AG09319 (cell line): ENCODE measurements around the gene ISM2.

Source experiments
- DNase-seq: peaks from one replicate; pipeline ENCODE4 v3.0.0-alpha.2; 2010; ENCODE audit warnings: low read depth; ENCODE audit errors: extremely low read depth
- TF ChIP-seq, protein P1 (sequence below): IDR thresholded peaks from 2 replicates; pipeline ENCODE4 v1.5.1; 2011; ENCODE audit warnings: low read depth, mild to moderate bottlenecking, inconsistent platforms, low read length, moderate library complexity

The ISM2 gene

DNA sequence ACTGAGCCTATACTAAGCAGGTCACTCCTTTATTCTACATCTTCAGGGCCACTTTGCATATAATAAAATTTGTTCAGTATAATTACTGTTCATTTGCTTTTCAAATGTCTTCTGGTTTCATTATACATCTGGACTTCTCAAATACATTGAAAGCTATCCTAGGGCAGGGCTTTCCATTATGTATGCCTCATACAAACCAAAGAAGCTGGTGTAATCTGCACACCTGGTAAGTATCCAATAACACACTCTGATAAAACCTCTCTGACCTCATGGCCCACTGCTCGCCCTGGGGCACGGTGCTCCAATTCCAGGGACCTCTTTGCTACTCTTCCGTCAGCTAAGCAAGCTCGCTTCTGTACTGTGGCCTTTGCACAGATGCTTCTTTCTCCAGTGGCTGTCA is 21.9 kb upstream of the ISM2 start:
- TF ChIP-seq, protein P1, sequence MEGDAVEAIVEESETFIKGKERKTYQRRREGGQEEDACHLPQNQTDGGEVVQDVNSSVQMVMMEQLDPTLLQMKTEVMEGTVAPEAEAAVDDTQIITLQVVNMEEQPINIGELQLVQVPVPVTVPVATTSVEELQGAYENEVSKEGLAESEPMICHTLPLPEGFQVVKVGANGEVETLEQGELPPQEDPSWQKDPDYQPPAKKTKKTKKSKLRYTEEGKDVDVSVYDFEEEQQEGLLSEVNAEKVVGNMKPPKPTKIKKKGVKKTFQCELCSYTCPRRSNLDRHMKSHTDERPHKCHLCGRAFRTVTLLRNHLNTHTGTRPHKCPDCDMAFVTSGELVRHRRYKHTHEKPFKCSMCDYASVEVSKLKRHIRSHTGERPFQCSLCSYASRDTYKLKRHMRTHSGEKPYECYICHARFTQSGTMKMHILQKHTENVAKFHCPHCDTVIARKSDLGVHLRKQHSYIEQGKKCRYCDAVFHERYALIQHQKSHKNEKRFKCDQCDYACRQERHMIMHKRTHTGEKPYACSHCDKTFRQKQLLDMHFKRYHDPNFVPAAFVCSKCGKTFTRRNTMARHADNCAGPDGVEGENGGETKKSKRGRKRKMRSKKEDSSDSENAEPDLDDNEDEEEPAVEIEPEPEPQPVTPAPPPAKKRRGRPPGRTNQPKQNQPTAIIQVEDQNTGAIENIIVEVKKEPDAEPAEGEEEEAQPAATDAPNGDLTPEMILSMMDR, result no peak
- DNase-seq, result no peak

DNA sequence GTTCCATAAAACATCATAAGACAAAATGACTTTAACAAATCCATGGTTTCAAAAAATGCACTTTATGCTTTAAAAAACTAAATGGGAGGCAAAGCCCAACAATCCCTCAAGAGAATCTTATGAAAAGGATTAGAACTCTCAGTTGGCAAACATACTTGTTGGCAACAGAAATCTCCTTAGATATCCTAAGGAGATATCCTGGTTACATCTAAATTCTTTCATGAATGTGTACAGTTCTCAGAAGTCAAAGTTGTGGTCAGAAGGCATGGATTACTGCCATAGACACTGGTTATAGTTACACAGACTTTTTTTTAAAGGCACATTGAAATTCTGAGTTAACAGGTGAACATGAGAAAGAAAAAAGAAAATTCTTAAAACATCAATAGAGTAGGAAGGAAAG is 17.5 kb upstream of the ISM2 start:
- TF ChIP-seq, protein P1, result no peak
- no peak for DNase-seq

DNA sequence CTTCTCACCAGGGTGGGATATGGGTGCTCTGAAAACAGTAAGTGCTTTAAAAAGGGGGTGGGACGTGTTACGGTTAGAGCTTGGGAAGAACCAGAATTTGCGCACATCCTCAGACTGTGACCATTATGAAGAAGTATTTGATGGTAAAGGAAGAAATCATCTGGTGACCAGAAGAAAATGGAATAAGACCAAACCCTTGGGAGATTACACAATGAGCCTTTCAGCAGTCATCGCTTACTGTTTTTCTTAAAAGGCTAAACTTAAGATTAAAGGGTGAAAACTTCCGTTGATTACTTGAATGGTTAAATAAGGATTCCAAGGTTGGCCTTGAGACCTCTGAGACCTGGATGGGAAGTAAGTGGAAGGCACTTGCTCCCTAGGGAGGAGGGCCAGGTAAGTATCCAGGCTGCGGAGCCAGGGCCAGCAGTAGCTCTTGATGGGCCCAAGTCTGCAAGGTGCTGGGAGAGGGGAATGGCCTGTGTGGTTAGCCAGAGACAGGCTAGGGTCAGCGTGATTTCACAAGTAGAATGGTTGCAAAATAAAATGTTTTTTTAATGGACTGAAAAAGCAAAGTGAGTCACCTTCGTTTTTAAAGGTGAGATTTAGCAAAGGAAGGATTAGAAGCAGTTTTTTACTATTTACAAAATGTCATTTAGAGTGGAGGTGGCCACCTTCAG is 13.0 kb upstream of the ISM2 start:
- TF ChIP-seq, protein P1, result no peak
- DNase-seq, result no peak

DNA sequence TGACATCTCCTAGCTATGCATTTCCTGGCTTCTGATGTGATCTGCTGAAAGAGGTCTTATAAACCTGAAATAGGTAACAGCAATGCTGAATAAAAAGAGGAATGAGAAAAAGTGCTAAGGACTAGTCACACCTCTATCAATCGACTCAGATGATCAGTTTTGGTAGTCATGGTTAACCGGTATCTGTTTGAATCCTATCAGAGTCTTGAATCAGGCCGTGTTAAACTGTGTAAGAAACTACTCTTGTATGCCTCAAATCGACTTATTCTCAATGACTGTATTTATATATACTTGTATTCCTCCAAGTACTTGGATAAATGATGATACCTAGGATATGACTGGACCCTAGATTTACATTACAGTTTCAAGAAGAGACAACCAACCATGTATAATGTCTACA is 10.8 kb upstream of the ISM2 start:
- TF ChIP-seq, protein P1, result no peak
- DNase-seq, result no peak

DNA sequence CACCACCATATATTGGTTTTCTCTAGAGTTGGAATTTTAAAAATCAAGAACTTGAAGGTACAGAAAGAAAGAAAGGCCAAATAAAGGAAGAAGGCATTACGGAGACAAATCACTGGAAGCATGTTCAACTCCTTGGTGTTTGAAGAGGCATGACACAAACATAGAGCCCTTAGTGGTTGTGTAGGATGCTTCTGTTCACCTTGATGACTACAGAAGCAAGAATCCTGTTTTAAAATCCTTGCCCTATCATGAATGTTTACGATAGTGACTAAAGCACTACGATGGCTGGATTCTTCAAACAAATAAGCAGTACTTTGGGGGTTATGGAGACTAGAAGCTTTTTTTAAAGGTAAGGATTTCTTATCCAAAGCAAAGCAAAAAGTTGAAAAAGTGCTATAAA is 10.3 kb upstream of the ISM2 start:
- TF ChIP-seq, protein P1, result no peak

DNA sequence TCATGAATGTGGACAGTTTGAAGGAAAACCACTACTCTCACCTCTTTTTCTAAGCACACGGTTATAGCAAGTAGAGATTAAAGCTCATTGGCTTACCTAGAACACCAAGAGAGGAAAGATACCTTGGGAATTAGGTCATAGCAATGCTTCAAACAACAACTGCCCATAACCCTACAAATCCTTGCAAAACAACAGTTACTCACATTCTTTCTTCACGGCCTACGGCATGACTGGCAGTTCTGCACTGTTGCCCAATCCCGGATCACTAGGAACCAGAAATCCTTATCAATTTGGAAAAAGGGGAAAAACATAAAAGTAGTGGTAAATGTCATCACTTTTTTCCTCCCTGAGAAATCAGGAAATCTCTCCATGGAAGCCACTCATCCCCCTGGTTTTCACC is 9.6 kb upstream of the ISM2 start:
- TF ChIP-seq, protein P1, result no peak
- peak; percentile 14 for DNase-seq

More for the DNA sequence above, 10.3 kb upstream of the ISM2 start:
- DNase-seq, result no peak

DNA sequence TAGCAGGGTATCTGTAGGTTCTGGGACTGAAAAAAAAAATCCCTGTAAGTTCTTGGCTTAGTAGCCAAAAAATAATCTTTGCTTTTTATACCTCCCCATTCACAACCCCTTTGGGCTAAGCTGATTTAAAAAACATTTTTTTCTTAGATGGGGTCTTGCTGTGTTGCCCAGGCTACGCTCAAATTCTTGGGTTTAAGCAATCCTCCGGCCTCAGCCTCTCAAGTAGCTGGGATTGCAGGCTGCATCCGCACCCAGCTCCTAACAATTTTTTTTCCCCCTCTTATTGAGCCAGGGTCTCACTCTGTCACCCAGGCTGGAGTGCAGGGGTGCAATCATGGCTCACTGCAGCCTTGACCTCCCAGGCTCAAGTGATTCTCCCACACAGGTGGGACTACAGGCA is 9.1 kb upstream of the ISM2 start:
- TF ChIP-seq, protein P1, result no peak
- DNase-seq, result no peak
